Esophagus squamous epithelium (tissue), 4 donors: ENCODE measurements around the gene MACO1.
"Not testable (repeated sequence)": the region's sequence is repeated elsewhere in the genome, so short reads cannot be mapped to it uniquely, and the experiment has no call there.

Source experiments
- CTCF ChIP-seq, 6 experiments: fragments of 450-650 bp in 4 of 6; fragments of 200-600 bp in 2 of 6; sonication (generic) in 2 of 6; IDR thresholded peaks; one replicate each; pipeline ENCODE4 v1.5.1; 2016 to 2019; ENCODE audit warnings: antibody characterized with exemption in 6 of 6, mild to moderate bottlenecking in 4 of 6, moderate library complexity in 4 of 6
- POLR2A ChIP-seq, 4 donors: fragments of 450-650 bp; IDR thresholded peaks; one replicate each; pipeline ENCODE4 v1.6.1; 2017; ENCODE audit warnings: antibody characterized with exemption in 4 of 4, mild to moderate bottlenecking in 4 of 4, moderate library complexity in 3 of 4

- not testable (repeated sequence) for TF ChIP-seq POLR2A, CTCF (IDR thresholded peaks at IDR 0.05)
Observed at GRCh38 chr1:25460816-25461215, 30.1 kb downstream of the MACO1 start.
